Activated CD8-positive, alpha-beta memory T cell treated with anti-CD3 and anti-CD28 coated beads for 1 hour (primary cell): Measurements from ENCODE around the gene SERPINB6.
"Not testable (repeated sequence)": the region's sequence is repeated elsewhere in the genome, so short reads cannot be mapped to it uniquely, and the experiment has no call there.

Experiments
- DNase-seq, 2 donors: peaks; one replicate each; pipeline ENCODE4 v3.0.0-alpha.2; 2020; ENCODE audit warnings: low read depth in 1 of 2; ENCODE audit errors: extremely low read depth in 1 of 2

SERPINB6 gene

DNA sequence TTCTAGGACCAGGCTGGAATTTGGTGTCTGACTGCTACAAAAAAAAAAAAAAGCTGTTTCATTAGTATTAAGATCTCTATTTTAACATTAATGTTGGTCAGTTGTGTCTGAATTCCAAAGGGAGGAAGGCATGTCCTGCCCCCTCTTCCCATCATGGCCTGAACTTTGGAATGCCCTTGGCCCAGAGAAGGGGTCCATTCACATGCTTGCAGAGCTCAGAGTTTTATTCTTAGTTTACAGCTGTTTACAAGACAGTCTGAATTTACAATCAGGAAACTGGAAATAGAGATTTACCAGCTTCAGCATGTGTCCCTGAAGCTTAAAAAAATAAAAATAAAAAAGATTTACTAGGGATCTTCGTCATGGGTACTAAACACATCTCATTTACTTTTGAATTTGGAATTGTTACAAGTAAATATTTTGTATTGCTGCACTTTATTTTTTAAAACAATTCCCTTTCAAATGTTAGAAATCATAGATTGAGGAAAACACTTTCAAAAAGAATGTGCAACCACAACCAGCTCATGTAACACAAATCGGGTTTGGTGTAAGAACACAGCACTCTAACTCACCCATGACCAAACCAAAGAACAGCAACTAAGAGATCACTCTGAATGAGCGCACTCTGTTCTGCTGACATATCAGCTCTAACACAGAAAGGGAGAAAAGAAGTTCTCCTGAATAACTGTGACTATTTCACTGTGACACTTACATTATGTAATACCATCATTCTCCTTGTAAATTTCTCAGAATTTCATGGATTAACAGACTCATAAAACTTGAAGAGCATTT lies 6.6 kb upstream of the SERPINB6 start:
- DNase-seq = no peak

DNA sequence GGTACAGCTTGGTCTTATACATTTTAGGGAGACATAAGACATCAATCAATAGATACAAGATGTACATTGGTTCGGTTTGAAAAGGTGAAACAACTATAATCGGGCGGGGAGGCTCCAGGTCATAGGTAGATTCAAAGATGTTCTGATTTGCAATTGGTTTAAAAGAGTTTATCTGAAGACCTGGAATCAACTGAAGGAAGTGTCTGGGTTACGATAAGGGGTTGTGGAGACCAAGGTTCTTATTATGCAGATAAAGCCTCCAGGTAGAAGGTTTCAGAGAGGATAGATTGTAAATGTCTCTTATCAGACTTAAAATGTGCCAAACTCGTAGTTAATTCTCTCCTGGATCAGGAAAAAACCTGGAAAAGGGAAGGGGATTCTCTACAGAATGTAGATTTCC lies 5.9 kb upstream of the SERPINB6 start:
- DNase-seq = no peak

DNA sequence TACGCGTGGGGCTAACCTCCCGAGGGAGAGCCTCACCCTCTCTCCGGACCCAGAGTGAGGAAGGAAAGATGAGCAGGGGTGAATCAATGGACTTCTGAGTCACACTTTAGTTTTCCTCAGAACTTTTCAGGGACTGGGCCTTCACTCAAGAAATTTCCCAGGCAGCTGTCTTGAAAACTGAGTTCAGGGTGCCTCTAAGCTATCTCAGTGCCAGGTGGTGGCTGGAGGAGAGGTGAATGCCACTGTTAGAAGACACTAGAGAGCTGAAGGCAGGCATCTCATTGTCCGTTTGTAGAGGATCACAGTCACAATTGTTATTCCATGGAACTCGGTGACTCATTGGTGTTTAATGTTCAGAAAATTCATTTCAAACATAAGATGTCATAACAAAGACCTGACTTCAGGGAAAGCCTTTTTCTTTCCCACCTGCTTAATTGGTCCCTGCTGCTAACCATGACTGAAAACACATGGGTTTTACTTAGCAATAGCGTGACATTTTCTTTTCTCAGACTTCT lies 5.3 kb upstream of the SERPINB6 start:
- no peak for DNase-seq

DNA sequence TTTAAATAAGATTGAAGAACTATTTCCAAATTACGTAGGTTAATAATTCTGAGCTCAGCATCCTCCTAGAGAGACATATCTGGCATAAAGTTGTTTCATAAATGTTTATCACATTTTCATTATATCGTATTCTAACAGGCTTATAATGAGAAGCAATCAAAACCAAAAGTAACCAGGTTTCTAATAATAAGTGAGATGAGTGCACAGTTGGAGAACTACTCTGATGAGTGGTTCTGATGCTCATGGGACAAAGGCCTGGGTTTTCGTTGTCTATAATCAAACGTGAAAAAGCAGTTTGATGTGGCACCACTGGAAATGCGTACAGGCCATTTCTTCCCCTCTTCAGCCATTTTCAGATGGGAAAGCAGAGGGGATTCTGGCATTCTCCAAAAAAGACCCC lies 4.7 kb upstream of the SERPINB6 start:
- DNase-seq = no peak

DNA sequence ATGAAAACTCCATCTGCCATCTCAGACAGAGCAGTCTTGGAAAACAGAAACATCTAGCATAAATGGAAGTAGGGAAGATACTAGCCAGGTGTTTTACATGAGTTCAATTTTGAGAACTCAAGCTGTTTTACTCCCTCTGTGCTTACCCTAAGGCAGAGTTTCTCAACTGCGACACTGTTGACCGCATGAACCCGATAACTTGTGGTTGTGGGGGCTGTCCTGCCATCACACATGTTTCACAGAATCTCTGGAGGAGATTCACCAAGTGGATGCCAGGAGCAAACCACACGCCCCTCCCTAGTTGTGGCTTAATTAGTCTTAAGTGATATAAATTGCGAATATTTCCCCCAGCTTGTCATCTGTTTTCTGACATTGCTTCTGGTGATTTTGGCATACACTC lies 2.3 kb upstream of the SERPINB6 start:
- no peak for DNase-seq

DNA sequence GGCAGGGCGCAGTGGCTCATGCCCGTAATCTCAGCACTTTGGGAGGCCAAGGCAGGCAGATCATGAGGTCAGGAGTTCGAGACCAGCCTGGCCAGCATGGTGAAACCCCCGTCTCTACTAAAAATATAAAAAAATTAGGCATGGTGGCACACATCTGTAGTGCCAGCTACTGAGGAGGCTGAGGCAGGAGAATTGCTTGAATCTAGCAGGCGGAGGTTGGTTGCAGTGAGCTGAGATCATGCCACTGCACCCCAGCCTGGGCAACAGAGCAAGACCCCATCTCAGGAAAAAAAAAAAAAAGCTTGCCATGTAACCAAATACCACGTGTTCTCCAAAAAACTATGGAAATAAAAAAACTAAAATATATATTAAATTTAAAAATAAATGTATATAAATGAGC lies 1.8 kb upstream of the SERPINB6 start:
- DNase-seq = not testable (repeated sequence)

DNA sequence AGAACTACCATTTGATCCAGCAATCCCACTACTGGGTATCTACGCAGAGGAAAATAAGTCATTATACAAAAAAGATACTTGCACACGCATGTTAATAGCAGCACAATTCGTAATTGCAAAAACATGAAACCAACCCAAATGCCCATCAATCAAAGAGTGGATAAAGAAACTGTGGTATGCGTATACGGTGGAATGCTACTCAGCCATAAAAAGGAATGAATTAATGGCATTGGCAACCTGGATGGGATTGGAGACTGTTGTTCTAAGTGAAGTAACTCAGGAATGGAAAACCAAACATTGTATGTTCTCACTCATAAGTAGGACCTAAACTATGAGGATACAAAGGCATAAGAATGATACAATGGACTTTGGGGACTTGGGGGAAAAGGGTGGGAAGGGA lies 1.3 kb upstream of the SERPINB6 start:
- DNase-seq = not testable (repeated sequence)

DNA sequence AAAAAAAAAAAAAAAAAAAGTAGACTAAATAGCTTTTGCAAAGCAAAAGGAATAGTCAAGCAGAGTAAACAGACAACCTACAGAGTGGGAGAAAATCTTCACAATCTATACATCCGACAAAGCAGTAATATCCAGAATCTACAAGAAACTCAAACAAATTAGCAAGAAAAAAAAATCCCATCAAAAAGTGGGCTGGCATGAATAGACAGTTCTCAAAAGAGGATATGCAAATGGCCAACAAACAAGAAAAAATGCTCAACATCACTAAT lies 786 bp upstream of the SERPINB6 start:
- DNase-seq = not testable (repeated sequence)

DNA sequence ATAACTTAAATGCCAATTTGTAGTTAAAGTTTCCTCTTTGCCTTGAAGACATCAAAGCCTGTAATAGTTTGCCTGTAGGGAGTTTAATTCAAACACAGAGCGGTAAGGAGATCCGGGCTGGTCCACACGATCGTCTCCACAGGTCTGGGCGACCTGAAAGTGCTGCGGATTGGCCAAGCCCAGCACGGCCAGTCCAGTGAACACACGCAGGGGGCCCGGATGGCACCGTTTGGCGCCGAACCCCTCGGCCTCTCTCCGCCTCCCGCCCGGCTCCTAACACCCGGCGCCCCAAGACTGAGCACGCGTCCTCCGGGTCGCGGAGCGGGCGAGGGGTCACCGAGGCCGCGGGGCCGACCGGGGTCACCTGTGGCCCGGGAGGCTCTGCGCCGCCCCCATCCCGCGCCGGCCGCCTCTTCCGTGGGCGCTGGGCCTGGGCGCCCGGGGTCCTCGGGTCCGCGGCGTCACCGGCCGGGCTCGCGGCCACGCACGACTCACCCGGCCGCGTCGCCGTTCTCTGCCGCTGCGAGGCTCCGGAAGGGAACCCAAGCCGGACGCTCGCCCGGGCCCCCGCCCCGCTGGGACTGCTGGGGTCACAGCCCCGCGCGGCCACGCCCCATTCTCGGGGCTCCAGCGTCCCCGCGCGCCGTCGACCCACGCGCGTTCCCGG lies 481 bp downstream of the SERPINB6 start:
- DNase-seq = peak in 1 of 2 donors; percentile 41

DNA sequence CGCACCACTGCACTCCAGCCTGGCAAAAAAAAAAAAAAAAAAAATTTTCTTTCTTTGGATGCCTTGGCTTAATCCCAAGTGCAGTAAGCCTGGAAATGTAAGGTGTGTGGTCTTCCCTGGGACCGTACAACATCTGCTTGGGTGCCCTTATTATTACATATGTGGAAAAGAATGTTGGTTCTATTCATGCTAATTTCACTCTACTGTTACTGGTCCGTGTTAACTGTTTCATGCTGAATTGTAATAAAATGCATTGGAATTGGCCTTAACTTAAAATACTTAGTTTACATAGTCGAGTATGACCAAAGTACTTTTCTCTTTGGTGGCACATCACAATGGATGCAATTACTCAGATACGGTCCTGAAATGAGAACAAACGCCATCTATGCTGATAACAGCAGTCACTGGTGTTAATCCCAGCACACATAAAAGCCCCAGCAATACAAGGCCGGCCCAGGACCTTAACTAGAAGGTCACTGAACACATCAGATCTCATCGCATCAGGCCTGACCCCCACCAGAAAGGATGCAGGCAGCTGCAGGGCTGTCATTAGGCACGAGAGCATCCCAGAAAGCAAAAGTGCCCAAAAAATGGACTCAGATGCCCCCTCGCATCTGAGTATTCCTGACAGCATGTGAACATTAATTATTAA lies 1.2 kb downstream of the SERPINB6 start:
- no peak for DNase-seq

DNA sequence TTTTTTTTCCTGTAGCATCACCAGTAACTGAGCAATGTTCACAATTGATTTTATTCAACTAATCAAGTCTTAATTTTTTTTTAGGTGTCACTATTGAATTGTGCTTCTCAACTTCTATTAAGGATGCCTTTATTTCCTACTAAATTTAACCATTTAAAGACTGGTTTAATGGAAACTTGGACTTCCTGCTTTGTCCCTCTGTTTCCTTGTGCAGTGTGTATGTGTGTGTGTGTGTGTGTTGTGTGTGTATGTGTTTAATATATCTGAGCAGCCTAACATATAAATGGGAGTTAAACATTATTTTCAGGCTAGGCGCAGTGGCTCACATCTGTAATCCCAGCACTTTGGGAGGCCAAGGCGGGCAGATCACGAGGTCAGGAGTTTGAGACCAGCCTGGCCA lies 1.8 kb downstream of the SERPINB6 start:
- DNase-seq = no peak

DNA sequence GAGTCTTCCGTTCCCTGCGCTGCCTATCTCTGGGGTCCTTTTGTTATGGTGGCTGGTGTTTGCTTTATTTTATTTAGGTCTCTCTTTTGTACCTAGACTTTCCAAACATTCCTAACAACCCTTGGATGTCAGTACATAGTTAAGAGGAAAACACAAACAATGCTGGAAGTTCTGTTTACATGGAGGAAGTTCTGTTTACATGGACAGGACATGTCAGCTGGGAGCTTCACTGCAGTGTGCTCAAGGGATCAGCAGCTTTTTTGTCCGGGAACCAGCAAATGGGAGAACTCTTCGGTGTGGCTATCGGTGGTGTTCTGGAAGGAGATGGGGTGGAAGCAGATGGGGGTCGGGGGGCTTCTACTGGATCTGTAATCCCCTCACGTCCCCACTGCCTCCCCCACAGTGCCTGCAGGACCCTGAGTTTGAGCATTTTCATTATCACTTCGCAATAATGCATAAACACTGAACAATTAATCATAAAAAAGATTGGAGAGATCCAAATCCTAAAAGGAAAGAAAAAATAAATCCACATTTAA lies 2.7 kb downstream of the SERPINB6 start:
- DNase-seq = no peak

DNA sequence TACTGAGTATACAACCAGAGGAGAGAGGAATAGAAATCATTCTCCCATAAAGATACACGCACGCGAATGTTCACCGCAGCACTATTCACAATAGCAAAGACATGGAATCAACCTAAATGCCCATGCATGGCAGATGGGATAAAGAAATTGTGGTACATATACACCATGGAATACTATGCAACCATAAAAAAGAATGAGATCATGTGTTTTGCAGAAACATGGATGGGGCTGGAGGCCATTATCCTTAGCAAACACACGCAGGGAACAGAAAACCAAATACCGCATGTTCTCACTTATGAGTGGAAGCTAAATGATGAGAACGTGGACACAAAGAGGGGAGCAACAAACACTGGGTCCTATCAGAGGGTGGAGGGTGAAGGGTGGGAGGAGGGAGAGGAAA lies 3.4 kb downstream of the SERPINB6 start:
- no peak for DNase-seq

DNA sequence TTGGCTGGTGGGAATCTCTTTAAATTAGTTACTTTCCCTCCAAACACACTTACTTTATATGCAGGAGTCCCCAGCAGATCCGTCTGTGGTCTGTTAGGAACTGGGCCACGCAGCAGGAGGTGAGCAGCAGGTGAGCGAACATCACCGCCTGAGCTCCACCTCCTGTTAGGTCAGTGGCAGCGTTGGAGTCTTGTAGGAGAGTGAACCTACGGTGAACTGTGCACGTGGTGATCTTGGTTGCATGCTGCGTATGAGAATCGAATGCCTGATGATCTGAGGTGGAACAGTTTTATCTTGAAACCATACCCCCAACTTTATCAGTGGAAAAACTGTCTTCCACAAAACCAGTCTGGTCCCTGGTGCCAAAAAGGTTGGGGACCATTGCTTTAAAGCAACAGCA lies 5.0 kb downstream of the SERPINB6 start:
- no peak for DNase-seq

DNA sequence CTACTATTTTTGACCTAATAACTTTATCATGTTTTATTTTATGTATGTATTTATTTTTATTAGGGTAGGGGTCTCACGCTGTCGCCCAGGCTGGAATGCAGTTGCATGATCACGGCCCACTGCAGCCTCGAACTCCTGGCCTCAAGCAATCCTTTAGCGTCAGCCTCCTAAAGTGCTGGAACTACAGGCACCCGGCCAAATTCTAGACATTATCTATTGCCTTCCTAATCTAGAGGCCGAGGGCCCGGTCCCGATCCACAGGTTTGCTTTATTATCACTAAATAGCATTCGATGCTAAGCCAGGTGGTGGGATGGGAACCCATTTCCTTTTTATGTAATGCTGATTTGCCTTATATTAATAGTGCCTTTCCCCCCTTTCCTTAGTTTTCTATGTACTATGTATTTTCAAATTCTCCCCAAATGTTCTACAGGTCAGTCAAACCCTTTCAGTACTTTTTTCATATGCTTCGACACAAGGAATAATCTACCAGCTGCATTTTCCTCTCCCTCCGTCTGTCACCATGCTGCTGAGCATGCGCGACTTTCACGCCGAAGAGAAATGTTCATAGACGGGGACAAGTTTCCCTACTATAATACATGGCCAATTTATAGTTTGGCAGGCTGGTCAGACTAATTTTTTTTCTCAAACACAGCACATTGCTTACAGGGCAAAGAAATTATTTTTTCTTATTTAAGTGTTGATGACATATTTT lies 6.4 kb downstream of the SERPINB6 start:
- DNase-seq = no peak

DNA sequence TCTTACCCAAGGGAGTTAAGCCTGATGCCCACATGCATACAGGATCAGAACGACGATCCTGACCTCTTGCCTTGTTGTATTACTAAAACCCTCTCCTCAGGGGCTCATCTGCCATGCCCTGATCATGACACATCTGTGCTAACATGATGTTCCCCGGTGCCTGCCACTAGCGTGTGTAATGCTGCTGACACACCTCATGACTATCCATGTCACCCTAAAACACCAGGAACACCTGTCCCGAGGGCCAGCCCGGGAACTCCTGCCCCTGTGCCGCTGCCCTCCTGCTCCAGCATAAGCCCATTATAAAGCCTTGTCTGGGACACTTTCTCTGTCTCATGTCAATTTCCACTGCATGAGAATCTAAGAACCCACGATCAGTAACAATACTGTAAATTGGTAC lies 7.6 kb downstream of the SERPINB6 start:
- no peak for DNase-seq

DNA sequence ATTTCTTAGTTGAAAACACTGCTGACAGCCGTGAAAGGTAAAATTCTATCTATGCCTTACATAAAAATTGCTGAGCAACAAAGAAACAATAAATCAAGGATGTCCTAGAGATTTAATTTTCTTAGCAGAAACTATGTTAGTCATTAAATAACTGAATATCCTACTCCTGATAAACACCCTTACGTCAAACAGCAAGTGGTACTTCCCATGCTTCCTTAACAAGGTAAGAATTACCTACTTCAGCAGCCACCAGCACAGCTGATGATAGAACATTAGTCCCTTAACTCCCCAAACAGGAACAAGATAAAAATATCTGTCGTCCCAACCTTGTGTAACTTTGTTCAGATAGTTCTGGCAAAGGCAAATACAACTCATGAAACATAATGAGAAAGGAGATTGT lies 8.7 kb downstream of the SERPINB6 start:
- DNase-seq = no peak

DNA sequence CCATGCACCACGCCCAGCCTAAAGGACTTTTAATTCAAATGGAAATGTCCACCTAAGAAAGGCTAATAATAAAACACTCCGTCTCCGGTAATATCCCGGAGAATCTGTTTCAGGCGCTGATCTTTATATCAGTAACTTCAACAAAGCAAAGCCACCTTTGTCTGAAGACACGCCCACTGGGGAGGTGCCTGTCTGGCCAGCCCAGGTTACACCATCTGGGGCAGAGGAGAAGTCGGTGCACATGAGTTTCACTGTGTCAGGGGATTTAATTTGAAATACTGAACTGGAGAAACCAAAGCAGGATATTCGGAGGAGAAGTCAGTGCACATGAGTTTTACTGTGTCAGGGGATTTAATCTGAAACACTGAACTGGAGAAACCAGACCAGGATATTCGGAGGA lies 9.4 kb downstream of the SERPINB6 start:
- DNase-seq = no peak

DNA sequence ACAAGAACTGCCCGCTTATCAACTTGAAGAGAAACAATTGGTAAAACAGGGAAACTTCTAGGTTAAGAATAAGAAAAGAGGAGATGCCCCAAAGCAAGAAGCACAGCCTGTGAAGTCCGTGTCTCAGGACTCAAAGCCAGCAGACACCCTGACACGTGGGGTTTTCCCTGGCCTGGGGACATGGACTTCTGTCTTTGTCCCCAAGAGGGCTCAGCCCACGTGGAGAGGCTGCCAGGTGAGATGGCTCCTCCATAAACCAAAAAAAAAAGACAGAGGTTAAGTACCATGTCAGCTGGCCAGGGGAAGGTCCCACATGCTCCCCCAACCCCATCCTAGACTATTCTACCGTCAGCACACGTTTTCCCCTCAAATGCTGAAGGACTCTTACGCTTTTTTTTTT lies 9.9 kb downstream of the SERPINB6 start:
- DNase-seq = no peak

DNA sequence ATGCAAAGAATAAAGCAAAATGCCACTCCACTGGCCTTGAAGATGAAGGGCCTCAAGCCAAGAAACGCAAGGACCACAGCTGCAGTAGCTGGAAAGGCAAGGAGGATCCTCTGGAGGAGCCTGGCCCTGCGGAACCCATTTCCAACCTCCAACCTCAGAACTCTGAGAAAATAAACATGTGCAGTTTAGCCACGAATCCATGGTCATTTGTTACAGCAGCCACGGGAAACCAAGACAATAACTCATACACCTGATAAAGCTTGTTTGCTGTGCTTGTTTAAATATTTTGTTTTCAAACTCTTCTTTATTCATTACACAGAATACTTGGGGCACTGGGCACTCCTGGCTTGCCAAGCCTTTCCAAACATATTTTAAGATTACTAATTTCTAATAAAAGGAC lies 10.4 kb downstream of the SERPINB6 start:
- DNase-seq = no peak
